Dendritic cell treated with granulocyte-macrophage colony-stimulating factor and Interleukin-4, amounts not matched to agents 40 ng/mL and 50 ng/mL, for 4 days (primary cell): ENCODE measurements around the gene TCEAL9.
"Not testable (repeated sequence)": the region's sequence is repeated elsewhere in the genome, so short reads cannot be mapped to it uniquely, and the experiment has no call there.

ENCODE experiments used
- H3K27ac Mint-ChIP-seq: one replicate; pipeline ENCODE4 v1.8.0; 2022; ENCODE audit warnings: mild to moderate bottlenecking, mixed read lengths
- H3K27me3 Mint-ChIP-seq: one replicate; pipeline ENCODE4 v1.8.0; 2022; ENCODE audit warnings: mild to moderate bottlenecking, mixed read lengths
- H3K36me3 Mint-ChIP-seq: one replicate; pipeline ENCODE4 v1.8.0; 2022; ENCODE audit warnings: low read depth, mixed read lengths
- H3K4me1 Mint-ChIP-seq: one replicate; pipeline ENCODE4 v1.8.0; 2022; ENCODE audit warnings: low read depth, mixed read lengths
- H3K4me3 Mint-ChIP-seq: one replicate; pipeline ENCODE4 v1.8.0; 2022; ENCODE audit warnings: mild to moderate bottlenecking, moderate library complexity, mixed read lengths
- H3K9me3 Mint-ChIP-seq: one replicate; pipeline ENCODE4 v1.8.0; 2022; ENCODE audit warnings: mixed read lengths
- intact Hi-C: fragments of 100-400 bp; cut with micrococcal nuclease; formaldehyde crosslinking; loops from one replicate; pipeline ENCODE4 v1.15.0; 2022

Gene TCEAL9, protein sequence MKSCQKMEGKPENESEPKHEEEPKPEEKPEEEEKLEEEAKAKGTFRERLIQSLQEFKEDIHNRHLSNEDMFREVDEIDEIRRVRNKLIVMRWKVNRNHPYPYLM

DNA sequence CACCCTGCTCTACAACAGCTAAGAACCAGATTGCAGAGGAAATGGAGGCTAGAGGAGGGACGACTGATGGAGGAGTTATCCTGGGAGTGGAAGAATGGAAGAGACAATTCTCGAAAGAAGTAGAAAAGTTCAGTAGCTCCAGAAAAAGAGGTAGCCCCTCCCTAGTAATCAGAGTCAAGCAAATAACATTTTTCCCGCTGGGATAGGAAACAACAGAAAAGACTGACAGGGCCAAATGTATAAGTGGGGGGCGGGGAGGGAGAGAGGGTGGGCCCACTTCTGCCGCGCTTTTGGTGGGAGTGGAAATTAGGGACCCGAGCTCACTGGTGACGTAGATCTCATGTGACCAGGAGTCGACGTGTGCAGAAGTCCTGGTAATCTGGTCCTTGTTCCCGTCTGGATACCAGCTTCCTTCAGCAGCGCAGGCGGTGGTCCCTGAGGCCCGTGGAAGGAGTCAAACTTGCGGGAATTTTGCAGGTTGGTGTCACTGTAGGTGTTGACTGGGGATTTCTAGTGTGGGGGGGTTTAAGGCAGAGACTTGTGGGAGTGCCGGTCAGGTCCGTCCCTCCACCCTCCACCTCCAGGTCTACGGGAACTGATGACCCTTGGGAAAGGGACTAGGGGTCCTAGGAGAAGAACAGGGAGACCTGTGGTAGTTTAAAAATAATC lies at the start of gene TCEAL9:
TSS of gene TCEAL9 (plus strand) at position 377 of the 669 bp plus-strand sequence. CDS start 1,179 bp downstream, outside the sequence.
- intact Hi-C loops, result no loop called here
- Mint-ChIP-seq H3K36me3 (no peaks in the 10 kb centered on the region), H3K4me3 (peak within 1 kb of the TSS; percentile 87), H3K4me1 (peaks cover 18% of the 10 kb centered on the region), H3K27ac (peak within 1 kb of the TSS; percentile 77), H3K9me3 (no peaks in the 10 kb centered on the region), H3K27me3 (peaks cover 2% of the 10 kb centered on the region)

DNA sequence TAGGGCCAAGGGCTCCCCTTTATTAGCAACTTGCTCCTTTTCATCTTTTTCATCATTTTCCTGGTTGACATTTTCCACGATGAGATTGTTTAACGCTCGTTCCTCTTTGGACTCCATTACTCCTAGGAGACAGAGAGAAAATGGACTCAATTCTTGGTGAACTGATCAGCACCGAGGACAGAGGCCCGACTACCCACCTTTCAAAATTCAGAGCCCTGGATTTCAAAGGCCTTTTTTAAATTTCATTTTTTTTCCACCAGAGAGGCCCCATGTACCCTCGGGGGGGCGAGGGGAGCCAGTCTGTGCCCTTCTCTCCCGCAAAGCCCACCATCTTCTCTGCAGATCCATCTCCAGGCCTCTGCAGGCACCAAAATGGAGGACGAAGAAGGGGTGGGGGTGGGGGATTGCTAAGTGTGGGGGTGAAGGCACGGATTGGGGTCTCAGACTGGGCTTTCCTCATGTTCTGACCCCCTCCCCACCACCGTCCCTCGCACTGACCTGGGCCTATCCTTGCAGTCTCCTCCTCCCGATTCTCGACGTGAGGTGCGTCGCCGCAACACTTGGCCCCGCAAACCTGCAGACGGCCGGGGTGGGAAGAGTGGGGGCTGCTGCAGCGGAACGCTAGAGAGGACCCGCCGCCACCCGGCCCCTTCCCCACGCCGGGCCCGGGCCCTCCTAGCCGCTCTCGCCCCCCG lies 46.3 kb upstream of the TCEAL9 start:
- H3K27me3 Mint-ChIP-seq, result peaks cover 12% of the 10 kb centered on the region
- H3K4me1 Mint-ChIP-seq, result peaks cover 5% of the 10 kb centered on the region
- intact Hi-C loops, result no loop called here
- H3K36me3 Mint-ChIP-seq, result no peaks in the 10 kb centered on the region
- no peaks in the 10 kb centered on the region for H3K9me3 Mint-ChIP-seq
- peak overlapping the region; percentile 4 for H3K4me3 Mint-ChIP-seq
- H3K27ac Mint-ChIP-seq, result no peak overlapping the region

DNA sequence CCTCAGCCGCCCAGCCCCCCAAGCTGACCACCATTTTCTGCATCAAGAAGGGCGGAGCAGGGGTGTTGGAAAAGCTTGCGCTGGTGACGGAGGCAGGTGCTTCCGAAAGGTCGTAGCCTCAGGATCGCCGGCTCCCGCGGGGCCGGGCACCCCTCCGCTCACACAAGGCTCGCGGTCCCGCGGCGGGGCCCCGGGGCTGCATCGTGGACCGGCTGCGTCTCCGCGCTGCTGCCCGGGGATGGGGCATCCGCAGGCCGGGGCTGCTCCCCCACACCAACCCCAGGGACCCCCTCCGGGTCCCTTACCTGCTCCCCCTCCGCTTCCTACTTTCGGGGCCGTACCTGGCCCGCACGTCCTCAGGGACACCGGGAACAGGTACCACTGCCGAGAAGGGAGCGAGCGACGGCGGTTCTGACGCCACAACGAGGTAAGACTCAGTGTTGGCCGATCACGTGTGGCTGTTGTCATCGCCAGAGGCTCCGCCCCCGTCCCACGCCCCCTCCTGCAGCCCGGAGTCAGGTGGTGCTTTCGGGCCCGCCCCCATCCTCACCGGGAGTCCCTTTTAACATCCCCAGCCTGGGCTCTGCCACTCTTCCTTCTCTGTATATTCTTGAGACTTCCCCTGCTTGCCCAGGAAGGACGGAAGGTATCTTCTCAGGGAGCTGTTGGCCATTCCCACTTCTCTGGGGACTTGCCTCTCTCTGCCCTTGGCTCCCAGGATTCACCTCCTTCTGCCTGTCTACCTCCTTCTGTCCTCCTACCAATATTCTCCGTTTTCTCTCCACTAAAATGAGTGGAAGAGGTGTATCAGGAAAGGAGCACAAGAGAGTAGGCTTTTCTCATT lies 45.5 kb upstream of the TCEAL9 start, which contains the start of gene BEX2:
TSS of gene BEX2 (minus strand) at position 436 of the 844 bp plus-strand sequence. CDS start 1,014 bp downstream, outside the sequence.
- intact Hi-C loops, result no loop called here
- H3K36me3 Mint-ChIP-seq, result no peaks in the 10 kb centered on the region
- no peaks in the 10 kb centered on the region for H3K9me3 Mint-ChIP-seq
- peak within 1 kb of the TSS; percentile 67 for H3K4me3 Mint-ChIP-seq
- H3K27me3 Mint-ChIP-seq, result peaks cover 12% of the 10 kb centered on the region
- H3K27ac Mint-ChIP-seq, result no peak within 1 kb of the TSS
- peaks cover 5% of the 10 kb centered on the region for H3K4me1 Mint-ChIP-seq

DNA sequence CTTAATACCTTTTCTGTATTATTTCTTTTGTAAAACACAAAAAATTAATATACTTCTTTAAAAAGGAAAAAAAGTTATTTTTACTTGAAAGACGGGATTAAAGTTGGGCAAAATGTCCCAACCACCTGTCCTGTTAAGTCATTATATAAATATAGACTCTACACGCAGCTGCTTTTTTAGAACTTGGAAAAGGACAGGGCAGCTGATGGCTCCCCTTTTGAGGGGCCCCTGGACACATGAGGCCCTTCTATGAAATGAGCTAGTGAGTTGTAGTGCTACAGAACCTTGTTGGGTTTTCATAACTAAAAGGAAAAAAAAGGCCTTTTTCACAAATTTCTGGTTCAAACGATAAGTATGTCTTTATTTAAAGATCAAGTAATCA lies 44.9 kb upstream of the TCEAL9 start:
- H3K9me3 Mint-ChIP-seq, result no peaks in the 10 kb centered on the region
- peaks cover 5% of the 10 kb centered on the region for H3K4me1 Mint-ChIP-seq
- H3K36me3 Mint-ChIP-seq, result no peaks in the 10 kb centered on the region
- intact Hi-C loops, result no loop called here
- H3K27ac Mint-ChIP-seq, result no peak overlapping the region
- H3K27me3 Mint-ChIP-seq, result peaks cover 12% of the 10 kb centered on the region
- H3K4me3 Mint-ChIP-seq, result no peak overlapping the region

DNA sequence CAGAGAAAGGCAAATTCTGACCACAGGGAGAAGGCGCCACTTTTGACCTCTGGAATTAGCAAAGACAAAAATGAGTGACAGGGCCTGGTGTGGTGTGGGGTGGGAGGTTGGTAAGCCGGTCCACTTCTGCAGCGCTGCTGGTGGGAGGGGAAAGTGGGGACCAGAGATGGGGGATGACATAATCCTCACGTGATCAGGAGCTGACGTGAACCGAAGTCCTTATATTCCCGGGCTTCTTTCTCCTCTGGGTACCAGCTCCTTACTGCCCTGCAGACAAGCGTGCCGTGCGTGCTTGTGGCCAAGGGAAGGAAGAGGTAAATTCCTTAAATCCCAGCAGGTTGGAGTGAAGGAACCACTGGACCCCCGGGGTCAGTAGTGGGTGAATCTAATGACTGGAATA lies 26.3 kb upstream of the TCEAL9 start, which contains the start of gene TCEAL7:
TSS of gene TCEAL7 (plus strand) at position 249 of the 400 bp plus-strand sequence. CDS start 1,165 bp downstream, outside the sequence.
- no peak within 1 kb of the TSS for H3K4me3 Mint-ChIP-seq
- no peaks in the 10 kb centered on the region for H3K9me3 Mint-ChIP-seq
- intact Hi-C loops, result no loop called here
- H3K27ac Mint-ChIP-seq, result no peak within 1 kb of the TSS
- no peaks in the 10 kb centered on the region for H3K36me3 Mint-ChIP-seq
- no peaks in the 10 kb centered on the region for H3K4me1 Mint-ChIP-seq
- H3K27me3 Mint-ChIP-seq, result peaks cover 22% of the 10 kb centered on the region

DNA sequence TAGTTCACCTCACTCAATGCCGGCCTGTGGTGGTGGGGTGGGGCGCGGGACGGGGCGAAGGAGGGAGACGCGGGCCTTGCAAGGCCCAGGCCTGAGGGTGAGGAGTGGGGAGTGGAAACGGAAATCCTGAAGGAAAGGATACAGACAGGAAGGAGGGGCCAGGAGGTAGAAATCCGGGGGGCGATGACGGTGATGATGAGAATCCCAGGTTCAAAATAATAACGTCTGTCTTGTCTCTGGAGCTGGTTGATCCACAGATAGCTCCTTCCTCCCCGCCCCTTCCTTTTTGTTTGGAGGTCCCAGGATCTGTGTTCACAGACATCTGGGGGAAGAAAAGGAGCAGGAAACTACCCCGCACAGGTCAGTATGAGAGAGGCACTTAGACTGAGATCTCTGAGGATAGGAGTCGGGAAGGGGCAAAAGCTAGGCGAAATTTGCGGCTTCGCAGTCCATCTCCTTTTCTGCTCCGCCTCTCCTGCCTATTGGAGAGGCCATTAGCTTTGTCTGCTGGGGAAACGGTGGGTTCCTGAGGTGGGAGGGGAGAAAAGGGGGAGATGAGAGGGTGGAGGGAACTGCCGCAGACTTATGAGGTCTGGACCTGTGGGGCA lies 25.5 kb upstream of the TCEAL9 start:
- Mint-ChIP-seq H3K36me3 (no peaks in the 10 kb centered on the region), H3K27me3 (peaks cover 22% of the 10 kb centered on the region), H3K9me3 (no peaks in the 10 kb centered on the region), H3K27ac (no peak overlapping the region), H3K4me1 (no peaks in the 10 kb centered on the region), H3K4me3 (no peak overlapping the region)
- intact Hi-C loops, result no loop called here

DNA sequence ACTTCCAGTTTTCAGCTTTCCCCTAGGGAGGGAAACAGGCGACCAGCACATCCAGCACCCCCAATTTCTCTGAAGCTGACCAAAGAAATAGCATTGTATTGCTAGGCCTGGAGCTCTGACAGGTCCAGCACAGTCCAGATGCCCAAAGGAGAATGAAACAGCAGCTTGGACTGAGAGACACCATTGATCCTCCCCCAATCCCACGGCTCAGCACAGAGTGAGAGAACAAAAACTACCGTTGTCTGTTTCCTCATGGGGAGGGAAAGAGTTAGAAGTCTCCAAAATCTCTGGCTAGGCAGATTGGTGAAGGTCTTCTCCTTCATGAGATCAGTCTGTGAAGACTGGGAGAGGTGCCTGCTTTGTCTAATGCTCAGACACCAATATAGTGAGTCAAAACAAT lies 17.6 kb upstream of the TCEAL9 start:
- no peaks in the 10 kb centered on the region for H3K36me3 Mint-ChIP-seq
- no peaks in the 10 kb centered on the region for H3K4me1 Mint-ChIP-seq
- intact Hi-C loops, result no loop called here
- no peaks in the 10 kb centered on the region for H3K27me3 Mint-ChIP-seq
- H3K27ac Mint-ChIP-seq, result no peak overlapping the region
- H3K4me3 Mint-ChIP-seq, result no peak overlapping the region
- no peaks in the 10 kb centered on the region for H3K9me3 Mint-ChIP-seq

DNA sequence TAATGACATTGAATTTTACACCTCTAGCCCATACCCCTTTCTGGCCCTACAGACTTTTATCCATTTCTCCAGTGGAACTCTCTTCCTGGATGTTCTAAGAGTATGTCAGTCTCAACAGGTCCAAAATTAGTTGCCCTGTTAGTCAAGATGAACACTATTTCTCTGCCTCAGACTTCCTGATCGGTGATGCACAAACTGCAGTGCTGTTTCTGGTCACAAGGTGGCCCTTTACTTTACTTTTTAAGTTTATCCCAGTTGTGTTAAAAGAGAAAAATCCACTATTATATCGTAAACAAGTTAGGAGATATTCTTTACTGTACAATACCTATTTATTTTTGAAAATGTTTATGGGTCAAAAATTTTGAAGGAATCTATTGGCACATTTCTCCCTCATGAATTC lies 13.2 kb upstream of the TCEAL9 start:
- no peak overlapping the region for H3K4me3 Mint-ChIP-seq
- no peaks in the 10 kb centered on the region for H3K4me1 Mint-ChIP-seq
- H3K9me3 Mint-ChIP-seq, result no peaks in the 10 kb centered on the region
- no peak overlapping the region for H3K27ac Mint-ChIP-seq
- no peaks in the 10 kb centered on the region for H3K36me3 Mint-ChIP-seq
- H3K27me3 Mint-ChIP-seq, result peaks cover 1% of the 10 kb centered on the region
- intact Hi-C loops, result loop anchor here (1.0 kb wide), 1 partner anchor 121 kb away; no protein-coding TSS in a partner anchor

DNA sequence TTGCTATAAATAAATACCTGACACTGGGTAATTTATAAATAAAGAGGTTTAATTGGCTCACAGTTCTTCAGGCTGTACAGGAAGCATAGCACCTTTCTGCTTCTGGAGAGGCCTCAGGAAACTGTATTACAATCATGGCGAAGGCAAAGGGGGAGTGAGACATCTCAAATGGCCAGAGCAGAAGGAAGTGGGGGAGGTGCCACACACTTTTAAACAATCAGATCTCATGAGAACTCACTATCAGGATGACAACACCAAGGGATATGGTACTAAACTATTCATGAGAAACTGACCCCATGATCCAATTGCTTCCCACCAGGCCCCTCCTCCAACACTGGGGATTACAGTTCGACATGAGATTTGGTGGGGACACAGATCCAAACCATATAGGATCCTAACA lies 11.7 kb upstream of the TCEAL9 start:
- Mint-ChIP-seq H3K4me3 (no peak overlapping the region), H3K27ac (no peak overlapping the region), H3K36me3 (no peaks in the 10 kb centered on the region), H3K9me3 (no peaks in the 10 kb centered on the region), H3K4me1 (no peaks in the 10 kb centered on the region), H3K27me3 (peaks cover 5% of the 10 kb centered on the region)
- intact Hi-C loops, result no loop called here

DNA sequence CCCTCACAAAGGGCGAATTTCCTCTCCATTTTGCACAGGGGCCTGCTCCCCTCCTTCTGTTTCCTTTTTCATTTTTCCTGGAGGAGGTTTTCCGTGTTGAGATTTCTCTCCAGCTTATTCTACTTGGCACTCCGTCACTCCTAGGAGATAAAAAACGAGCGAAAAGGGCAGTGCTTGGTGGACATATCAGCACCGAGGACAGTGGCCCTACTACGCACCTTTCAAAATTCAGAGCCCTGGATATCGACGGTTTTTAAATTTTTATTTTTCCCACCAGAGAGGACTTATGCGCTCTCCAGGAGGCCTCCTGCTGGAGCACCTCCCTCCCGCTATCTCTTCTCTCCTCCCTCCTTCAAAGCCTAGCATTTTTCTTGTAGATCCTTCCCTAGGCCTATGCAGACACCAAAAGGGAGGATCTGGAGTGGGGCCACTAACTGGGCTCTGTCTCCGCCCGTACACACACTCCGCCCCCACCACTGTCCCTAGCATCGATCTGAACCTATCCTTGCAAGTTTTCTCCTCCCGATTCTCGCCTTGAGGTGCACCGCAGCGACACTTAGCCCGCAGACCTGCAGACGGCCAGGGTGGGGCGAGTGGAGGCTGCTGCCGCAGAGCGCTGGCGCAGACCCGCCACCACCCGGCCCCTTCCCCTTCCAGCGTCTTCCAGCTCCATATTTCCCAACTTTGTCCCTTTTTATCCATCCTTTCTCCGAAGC lies 8.5 kb upstream of the TCEAL9 start:
- Mint-ChIP-seq H3K27ac (no peak overlapping the region), H3K9me3 (no peaks in the 10 kb centered on the region), H3K4me3 (no peak overlapping the region), H3K27me3 (peaks cover 5% of the 10 kb centered on the region), H3K36me3 (no peaks in the 10 kb centered on the region), H3K4me1 (no peaks in the 10 kb centered on the region)
- intact Hi-C loops, result no loop called here

DNA sequence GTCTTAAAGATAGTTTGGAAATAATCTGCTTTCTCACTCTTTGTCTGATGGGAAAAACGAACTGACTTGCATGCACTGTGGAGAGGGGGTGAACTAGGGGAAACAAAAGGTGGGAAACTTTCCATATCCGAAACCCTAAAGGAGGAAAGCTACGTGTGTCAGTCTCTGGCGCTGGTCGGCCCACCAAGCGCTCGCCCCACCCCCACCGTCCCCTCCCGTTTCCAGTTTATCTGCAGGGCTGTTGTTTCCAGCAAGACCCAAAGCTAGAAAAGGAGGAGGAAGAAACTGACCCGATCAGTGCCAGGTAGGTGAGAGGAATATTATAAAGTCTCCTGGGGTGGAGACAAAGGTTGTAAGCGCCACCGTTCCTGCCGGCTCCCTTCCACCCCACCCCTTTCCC lies 552 bp downstream of the TCEAL9 start:
- Mint-ChIP-seq H3K4me3 (peak overlapping the region; percentile 87), H3K27ac (peak overlapping the region; percentile 77), H3K36me3 (no peaks in the 10 kb centered on the region), H3K4me1 (peaks cover 18% of the 10 kb centered on the region), H3K27me3 (peaks cover 2% of the 10 kb centered on the region), H3K9me3 (no peaks in the 10 kb centered on the region)
- intact Hi-C loops, result no loop called here

DNA sequence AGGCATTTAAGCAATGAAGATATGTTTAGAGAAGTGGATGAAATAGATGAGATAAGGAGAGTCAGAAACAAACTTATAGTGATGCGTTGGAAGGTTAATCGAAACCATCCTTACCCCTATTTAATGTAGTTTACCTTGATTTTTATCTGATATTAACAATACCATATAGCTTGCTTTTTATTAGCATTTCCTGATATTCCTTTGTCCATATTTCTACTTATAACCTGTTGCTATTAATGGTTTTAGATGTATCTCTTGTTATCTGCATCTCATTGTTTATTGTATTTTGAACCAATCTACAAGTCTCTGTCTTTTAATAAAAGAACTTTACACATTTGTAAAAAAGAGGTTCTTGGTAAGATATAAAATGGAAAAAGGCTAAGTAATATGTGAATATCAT lies 1.6 kb downstream of the TCEAL9 start:
- intact Hi-C loops, result no loop called here
- H3K27me3 Mint-ChIP-seq, result peaks cover 2% of the 10 kb centered on the region
- no peak overlapping the region for H3K4me3 Mint-ChIP-seq
- H3K36me3 Mint-ChIP-seq, result no peaks in the 10 kb centered on the region
- peaks cover 18% of the 10 kb centered on the region for H3K4me1 Mint-ChIP-seq
- H3K27ac Mint-ChIP-seq, result no peak overlapping the region
- H3K9me3 Mint-ChIP-seq, result no peaks in the 10 kb centered on the region

DNA sequence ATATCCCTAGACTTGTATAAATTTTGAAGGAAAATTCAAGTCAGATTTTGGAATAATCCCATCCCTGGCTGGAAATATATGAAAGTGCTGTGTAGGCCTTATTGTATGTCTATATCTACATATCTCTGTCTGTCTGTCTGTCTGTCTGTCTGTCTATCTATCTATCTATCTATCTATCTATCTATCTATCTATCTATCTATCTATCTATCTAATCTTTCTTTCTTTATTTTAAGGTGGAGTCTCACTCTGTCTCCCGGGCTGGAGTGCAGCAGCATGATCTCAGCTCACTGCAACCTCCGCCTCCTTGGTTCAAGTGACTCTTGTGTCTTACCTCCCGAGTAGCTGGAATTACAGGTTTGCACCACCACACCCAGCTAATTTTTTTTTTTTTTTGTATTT lies 3.3 kb downstream of the TCEAL9 start:
- intact Hi-C loops, H3K4me3 Mint-ChIP-seq, H3K27me3 Mint-ChIP-seq, H3K9me3 Mint-ChIP-seq, H3K27ac Mint-ChIP-seq, H3K36me3 Mint-ChIP-seq: not testable (repeated sequence)
- peaks cover 18% of the 10 kb centered on the region for H3K4me1 Mint-ChIP-seq
